Measurements from ENCODE around the gene TIMM10B. TPM values are rescaled to one million over a fixed set of nuclear protein-coding genes. Genes with fewer than 3 reads are reported as not detected.

Gene TIMM10B, protein sequence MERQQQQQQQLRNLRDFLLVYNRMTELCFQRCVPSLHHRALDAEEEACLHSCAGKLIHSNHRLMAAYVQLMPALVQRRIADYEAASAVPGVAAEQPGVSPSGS
- 52.4 and 53.1 TPM in 2 replicates for total RNA-seq (2022)
- Bru-seq, nascent RNA, result percentile 98 among the genes with signal in this experiment
- percentile 99 among the genes with signal in this experiment for BruChase-seq, experiment 1, labeled RNA remaining after a 2-hour chase
- BruChase-seq, experiment 2, labeled RNA remaining after a 6-hour chase, result percentile 97 among the genes with signal in this experiment
- long read RNA-seq, transcript TIMM10B-203 (2 exons, 809 nt), result minor isoform, 6 of 170 reads
- long read RNA-seq, transcript TIMM10B-201 (3 exons, 2,840 nt), result major isoform, 154 of 170 reads
- long read RNA-seq, transcript TIMM10B-202 (2 exons, 593 nt), result minor isoform, 6 of 170 reads
- long read RNA-seq, partial matches to known transcripts, result 1 of 170 reads
- long read RNA-seq, other reads (novel, unspliced or antisense), result 0 of 170 reads

DNA sequence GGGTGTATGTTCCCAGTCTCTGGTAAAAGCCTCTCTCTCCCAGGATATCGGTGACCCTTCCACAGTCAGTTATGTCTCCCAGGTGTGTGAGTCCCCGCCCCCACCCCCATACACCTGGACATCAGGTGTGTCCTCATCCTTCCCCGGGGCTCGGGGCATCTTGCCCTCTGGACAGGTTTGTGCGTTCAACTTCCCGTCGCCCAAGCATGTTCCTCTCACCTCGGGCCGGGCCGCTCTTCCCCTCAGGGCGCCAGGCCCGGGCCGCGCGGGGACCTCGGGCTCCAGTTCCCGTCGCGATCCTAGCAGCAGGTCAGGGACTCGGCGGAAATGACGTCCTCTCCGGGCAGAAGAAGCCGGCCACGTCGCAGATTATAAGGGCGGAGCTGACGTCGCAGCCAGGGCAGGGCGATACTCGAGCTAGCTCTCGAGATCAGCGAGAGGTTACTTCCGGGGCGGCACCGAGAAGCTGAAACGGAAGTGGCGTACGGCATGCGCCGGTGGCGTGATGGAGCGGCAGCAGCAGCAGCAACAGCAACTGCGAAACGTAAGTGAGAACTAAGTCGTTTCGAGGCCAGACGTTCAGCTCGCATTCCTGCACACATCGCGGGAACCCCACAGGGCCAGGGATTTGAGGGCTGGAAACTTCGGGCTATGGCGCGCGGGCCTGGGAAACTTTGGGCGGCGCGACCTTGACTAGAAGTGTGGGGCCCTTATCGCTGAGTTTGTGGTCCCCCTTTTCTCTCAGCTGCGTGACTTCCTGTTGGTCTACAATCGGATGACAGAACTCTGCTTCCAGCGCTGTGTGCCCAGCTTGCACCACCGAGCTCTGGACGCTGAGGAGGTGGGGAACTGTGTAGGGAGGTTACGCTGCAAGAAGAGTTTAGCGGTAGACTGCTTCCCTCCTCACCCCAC lies at the start of gene TIMM10B, which contains the start of gene ARFIP2:
Gene TIMM10B (plus strand): TSS at position 490 of the 912 bp plus-strand sequence. CDS start 16 bp downstream, at position 506.
Gene ARFIP2 (minus strand): TSS at position 320 of the 912 bp plus-strand sequence. CDS start 910 bp downstream, outside the sequence.
- Mint-ChIP-seq H3K4me1 (ENCODE audit: low read depth, unreplicated experiment) (peaks cover 23% of the 10 kb centered on the region), H3K36me3 (ENCODE audit: insufficient read depth, unreplicated experiment) (peaks cover 74% of the 10 kb centered on the region), H3K27ac (ENCODE audit: unreplicated experiment) (peak within 1 kb of the TSS; percentile 99), H3K9me3 (ENCODE audit: unreplicated experiment) (no peaks in the 10 kb centered on the region), H3K4me3 (ENCODE audit: unreplicated experiment) (peak within 1 kb of the TSS; percentile 97), H3K27me3 (ENCODE audit: insufficient read depth, unreplicated experiment) (no peaks in the 10 kb centered on the region)
- Histone ChIP-seq H3K4me1 (peaks cover 42% of the 10 kb centered on the region), H3K9me3 (no peaks in the 10 kb centered on the region), H3K27me3 (replicated peaks; ENCODE audit: control insufficient read depth, insufficient read depth, low read length) (no peaks in the 10 kb centered on the region), H3K4me3 (ENCODE audit: low read depth, low read length) (peak within 1 kb of the TSS; percentile 88), H3K36me3 (ENCODE audit: control insufficient read depth, insufficient read depth, low read length) (peaks cover 10% of the 10 kb centered on the region; the same call in 1 of the 2 replicates)
- peak; percentile 97 to 98 for DNase-seq
- TF ChIP-seq, protein P1, sequence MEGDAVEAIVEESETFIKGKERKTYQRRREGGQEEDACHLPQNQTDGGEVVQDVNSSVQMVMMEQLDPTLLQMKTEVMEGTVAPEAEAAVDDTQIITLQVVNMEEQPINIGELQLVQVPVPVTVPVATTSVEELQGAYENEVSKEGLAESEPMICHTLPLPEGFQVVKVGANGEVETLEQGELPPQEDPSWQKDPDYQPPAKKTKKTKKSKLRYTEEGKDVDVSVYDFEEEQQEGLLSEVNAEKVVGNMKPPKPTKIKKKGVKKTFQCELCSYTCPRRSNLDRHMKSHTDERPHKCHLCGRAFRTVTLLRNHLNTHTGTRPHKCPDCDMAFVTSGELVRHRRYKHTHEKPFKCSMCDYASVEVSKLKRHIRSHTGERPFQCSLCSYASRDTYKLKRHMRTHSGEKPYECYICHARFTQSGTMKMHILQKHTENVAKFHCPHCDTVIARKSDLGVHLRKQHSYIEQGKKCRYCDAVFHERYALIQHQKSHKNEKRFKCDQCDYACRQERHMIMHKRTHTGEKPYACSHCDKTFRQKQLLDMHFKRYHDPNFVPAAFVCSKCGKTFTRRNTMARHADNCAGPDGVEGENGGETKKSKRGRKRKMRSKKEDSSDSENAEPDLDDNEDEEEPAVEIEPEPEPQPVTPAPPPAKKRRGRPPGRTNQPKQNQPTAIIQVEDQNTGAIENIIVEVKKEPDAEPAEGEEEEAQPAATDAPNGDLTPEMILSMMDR (IDR thresholded peaks at IDR 0.05; ENCODE audit: insufficient read depth in 1 of 2, low read depth in 1 of 2, low read length in 1 of 2, severe bottlenecking in 1 of 2, unreplicated experiment in 1 of 2), result no peak
- intact Hi-C loops (cut with micrococcal nuclease; ENCODE audit: unreplicated experiment), result loop anchor here (1.0 to 5.0 kb wide), 3 partner anchors 8 to 249 kb away; partner anchors contain the start of genes FHIP1B and TRIM3
- POLR2A ChIA-PET, result interaction anchor here (0.7 to 1.8 kb wide), 18 partner anchors 8 to 202 kb away, joined by 3 to 17 read pairs (median 6); partner anchors contain the start of genes HPX, ILK, MRPL17 and RRP8
- CTCF ChIA-PET, result interaction anchor here (0.5 to 1.7 kb wide), 10 partner anchors 9 to 202 kb away, joined by 3 to 15 read pairs (median 4); partner anchors contain the start of genes HPX and MRPL17
- no TSS peak for BruUV-seq (replicated peaks)

DNA sequence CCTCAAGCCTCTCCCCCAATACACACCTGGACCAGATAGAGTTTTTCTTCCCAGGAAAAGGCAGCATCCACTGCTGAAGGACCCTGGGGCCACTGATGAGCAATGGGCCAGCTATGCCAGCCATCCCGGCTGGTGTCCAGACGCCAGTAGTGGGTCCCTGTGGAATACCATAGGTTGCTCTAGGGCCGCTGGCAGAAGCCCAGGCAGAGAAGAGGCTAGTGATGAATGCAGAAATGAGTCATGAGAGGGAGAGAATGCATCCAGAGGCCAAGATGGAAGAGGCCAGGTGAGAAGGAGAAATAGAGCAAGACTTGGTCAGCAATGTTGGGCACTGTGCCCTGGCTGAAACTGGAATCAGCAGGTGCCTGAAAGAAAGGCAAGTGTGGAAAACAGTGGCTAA lies 49.4 kb upstream of the TIMM10B start:
- Histone ChIP-seq H3K4me3 (ENCODE audit: low read depth, low read length) (no peak overlapping the region), H3K9me3 (no peaks in the 10 kb centered on the region), H3K36me3 (ENCODE audit: control insufficient read depth, insufficient read depth, low read length) (no peaks in the 10 kb centered on the region), H3K27me3 (replicated peaks; ENCODE audit: control insufficient read depth, insufficient read depth, low read length) (no peaks in the 10 kb centered on the region), H3K4me1 (peaks cover 20% of the 10 kb centered on the region)
- CTCF ChIA-PET, result interaction anchor here (2.6 kb wide), 1 partner anchor 53 kb away, joined by 14 read pairs; no protein-coding TSS in a partner anchor
- DNase-seq, result no peak
- Mint-ChIP-seq H3K27ac (ENCODE audit: unreplicated experiment) (no peak overlapping the region), H3K36me3 (ENCODE audit: insufficient read depth, unreplicated experiment) (no peaks in the 10 kb centered on the region), H3K4me3 (ENCODE audit: unreplicated experiment) (no peak overlapping the region), H3K27me3 (ENCODE audit: insufficient read depth, unreplicated experiment) (no peaks in the 10 kb centered on the region), H3K9me3 (ENCODE audit: unreplicated experiment) (no peaks in the 10 kb centered on the region), H3K4me1 (ENCODE audit: low read depth, unreplicated experiment) (peaks cover 31% of the 10 kb centered on the region)
- intact Hi-C loops (cut with micrococcal nuclease; ENCODE audit: unreplicated experiment), result no loop called here
- TF ChIP-seq, protein P1 (IDR thresholded peaks at IDR 0.05; ENCODE audit: insufficient read depth in 1 of 2, low read depth in 1 of 2, low read length in 1 of 2, severe bottlenecking in 1 of 2, unreplicated experiment in 1 of 2), result no peak
- no TSS peak for BruUV-seq (replicated peaks)
- POLR2A ChIA-PET, result no interaction called here
